ENCODE measurements around the gene CNGB1.
A peak's percentile ranks its signal among the peaks of the same experiment; 100 is the strongest.
"Not testable (repeated sequence)": the region's sequence is repeated elsewhere in the genome, so short reads cannot be mapped to it uniquely, and the experiment has no call there.

CNGB1 gene

GRCh38 chr16:57996406-57997175 is 25.7 kb upstream of the CNGB1 start:
- no peak for DNase-seq

DNA sequence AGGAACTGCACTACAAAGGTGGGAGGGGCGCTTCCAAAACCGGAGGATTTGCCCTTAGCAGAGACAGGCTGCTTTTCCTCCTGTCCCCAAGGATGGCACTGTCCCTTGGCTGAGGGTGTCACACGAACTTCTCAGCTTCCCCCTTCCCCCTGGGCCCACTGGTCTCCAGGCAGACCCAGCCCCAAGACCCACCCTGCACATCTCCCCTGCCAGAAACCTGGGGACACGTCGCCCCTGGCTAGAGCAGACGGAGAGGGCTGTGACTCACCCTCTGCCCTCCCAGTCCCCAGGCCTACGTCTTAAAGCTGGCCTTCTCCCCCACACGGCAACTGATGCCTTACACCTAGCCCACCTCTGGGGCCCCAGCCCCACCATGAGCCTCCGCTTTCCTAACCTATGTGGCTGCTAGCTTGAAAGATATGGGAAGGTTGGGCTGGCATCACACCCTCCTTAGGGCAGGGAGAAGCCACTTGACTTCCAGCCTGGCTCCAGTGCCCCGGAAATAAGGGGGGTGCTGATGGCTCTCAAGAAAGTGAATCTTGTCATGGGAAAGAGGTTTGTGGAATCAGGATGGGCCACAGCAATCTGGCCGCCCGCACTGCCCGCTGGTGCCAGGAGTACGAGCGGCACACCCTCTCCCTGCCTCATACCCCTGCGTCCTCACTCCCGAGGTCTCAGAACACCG is 24.9 kb upstream of the CNGB1 start:
- DNase-seq: no peak

- no peak for DNase-seq
These were observed 23.9 kb upstream of the CNGB1 start for GRCh38 chr16:57994778-57995177.

DNA sequence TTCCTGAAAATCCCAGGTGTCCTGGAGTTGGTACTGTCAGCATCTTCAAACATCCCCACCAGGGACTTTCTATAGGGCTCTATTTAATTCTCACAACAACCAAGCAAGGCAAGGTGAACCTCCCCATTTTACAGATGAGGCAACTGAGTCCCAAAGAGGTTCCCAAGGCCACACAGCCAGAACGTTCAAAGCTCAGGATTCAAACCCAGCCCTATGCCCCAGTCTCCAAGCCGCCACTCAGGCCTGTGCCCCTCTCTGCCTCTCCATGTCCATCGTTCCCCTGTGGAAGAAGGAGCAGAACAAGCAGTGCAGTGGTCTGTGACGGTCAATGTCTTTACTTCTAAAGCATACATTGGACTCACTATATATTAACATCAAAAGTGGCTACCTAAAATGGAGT is 23.4 kb upstream of the CNGB1 start:
- no peak for DNase-seq

GRCh38 chr16:57993897-57994296 is 23.0 kb upstream of the CNGB1 start:
- no peak for DNase-seq

GRCh38 chr16:57993438-57993837 is 22.5 kb upstream of the CNGB1 start:
- DNase-seq: no peak

DNA sequence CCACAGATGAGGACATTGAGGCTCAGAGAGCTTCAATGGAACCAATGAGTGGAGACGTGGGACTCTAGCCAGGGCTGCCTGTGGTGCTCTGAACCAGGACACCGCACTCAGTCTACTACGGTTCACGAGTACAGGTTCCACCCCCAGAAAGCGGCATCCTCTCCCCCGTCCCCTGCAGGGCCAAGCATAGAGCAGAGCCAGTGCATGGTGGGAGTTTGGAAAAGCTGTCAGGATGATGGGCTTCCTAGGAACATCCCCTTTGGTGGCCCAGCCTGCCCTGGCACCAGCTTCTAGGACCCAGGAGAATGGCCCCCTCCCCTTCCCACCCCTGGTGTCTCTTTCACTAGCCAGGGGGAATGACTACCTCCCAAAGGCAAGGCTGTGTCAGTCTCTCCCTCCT is 21.2 kb upstream of the CNGB1 start:
- DNase-seq: no peak

DNA sequence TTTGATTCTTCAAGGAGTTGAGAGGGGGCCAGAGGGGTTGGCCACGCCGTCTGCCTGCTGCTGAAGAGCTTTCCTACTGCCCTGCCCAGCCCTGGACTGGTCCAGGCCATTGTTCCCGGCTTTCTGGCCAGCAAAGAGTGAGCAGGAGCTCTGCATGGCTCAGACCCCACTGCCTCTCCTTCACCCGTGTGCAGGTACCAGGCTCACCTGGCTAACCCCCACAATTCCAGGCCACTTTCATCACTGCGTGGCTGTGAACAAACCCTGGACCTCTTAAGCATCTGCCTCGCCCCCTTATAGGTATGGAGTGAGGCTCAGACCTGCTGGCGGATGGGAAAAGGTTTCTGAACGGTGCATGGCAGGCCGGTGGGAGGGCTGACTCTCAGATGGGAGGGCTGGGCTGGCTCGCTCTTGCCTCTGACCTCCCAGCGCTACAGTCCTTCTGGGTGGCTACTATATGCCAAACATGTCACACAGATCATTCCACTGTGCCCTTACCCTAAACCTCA is 20.7 kb upstream of the CNGB1 start:
- no peak for DNase-seq

DNA sequence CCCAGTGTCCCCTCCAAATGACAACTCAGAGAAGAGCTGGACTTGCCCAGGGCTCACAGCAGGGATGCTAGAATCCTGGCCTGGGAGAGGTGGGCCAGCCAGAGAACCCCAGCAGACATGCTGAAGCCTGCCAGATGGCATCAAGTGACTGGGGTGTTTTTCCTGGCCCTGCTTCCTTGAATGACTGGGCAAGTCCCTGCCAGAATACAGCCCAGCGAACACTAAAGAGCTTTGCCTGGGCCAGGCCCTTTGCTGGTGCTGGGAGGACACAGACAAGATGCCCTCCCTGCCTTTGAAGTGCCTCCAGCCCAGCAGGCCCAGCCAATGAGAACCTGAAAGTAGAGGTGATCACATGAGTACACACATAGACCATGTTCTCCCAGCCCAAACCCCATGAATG is 18.0 kb upstream of the CNGB1 start:
- DNase-seq: no peak

GRCh38 chr16:57987441-57988177 is 16.7 kb upstream of the CNGB1 start:
- DNase-seq: no peak

- DNase-seq: no peak
These were observed 15.3 kb upstream of the CNGB1 start for GRCh38 chr16:57986196-57986595.

DNA sequence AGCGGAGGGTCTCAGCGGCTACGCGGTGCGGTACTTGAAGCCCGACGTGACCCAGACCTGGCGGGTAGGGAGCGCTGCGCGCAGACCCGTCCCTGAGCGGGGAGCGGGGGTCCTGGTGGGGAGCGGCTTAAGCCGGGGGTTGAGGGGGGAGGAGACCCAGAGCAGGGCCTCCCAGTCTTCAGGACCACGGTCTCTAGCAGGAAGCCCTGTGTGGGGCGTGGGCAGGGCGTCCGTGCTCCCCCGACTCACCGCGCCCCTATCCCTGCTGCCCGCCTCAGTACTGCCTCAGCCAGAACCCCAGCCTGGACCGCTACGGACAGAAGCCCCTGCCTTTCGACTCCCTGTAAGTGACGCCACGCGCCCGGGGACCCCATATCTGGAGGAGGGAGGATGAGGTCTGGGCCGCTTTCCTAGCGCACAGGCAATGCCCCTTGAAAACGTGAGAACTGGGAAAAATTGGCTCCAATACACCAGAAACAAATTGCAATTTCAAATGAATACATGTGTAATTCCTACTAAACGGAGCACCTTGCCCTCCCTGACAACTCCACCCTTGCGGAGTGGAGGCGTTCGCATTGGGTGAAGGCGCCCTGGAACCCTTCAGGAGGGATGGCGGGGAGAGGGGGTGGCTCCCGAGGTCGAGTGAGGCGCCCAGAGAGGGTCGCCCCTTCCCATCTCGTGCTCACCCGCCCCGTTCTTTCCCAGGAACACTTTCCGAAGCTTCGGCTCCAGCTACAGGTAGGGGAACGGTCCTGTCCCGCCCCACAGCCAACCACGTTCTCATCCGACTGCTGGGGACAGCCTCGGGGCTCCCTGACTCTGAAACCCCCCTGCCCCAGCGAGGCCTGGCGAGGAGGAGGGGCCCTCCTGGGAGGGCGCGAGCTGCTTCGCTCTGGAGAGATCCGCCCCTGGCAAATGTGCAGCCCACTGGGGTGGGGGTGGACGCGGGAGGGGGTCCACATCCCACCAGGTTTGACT is 14.6 kb upstream of the CNGB1 start:
- no peak for DNase-seq

DNA sequence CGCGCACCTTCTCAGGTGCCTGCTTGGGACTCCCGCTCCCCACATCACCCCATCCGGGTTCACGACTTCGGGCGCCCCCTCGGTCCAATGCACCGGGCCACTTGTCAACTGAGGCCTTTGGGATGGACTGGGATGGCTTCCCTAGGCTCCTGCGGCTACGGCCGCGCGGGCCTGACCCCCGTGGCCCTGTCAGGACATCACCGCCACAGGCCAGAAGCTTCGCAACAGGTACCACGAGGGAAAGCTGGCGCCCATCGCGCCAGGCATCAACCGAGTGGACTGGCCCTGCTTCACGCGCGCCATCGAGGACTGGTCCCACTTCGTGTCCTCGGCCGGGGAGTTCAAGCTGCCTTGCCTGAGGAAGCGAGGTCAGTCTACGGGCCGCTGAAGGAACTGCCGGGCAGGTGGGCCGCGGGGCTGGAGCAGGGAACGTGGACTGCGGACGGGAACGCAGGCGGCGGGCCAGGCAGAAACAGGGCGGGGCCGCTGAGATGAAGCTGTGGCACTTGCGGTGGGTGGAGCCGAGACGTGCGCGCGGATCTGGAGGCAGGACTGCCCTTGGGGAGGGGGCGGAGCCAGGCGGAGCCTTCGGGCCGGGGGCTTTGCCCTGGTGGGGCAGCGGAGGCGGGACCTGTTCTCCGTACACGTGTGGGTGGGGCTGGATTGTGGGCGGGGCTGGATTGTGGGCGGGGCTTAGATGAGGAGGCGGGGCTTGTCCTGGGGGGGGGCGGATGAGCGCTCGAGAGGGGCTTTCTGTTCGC is 13.7 kb upstream of the CNGB1 start:
- DNase-seq: peak; percentile 89 to 95

DNA sequence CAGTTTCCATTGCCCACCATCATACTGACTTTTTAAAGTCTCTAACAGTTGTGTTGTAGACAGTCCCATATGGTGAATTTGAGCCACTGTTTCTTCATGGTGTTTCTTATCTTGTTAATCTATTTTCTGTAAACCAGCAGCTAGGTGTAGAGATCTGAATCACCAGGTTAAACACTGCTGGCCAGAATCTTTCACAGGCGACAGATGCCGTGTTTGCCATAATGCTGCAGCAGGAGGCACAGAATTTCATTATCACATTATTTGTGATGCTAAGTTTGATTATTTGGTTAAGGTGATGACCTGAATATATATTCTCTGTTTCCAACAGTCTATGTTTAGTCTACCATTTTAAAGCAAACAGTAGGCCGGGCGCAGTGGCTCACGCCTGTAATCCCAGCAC is 11.5 kb upstream of the CNGB1 start:
- no peak for DNase-seq

GRCh38 chr16:57981636-57982035 is 10.7 kb upstream of the CNGB1 start:
- no peak for DNase-seq

DNA sequence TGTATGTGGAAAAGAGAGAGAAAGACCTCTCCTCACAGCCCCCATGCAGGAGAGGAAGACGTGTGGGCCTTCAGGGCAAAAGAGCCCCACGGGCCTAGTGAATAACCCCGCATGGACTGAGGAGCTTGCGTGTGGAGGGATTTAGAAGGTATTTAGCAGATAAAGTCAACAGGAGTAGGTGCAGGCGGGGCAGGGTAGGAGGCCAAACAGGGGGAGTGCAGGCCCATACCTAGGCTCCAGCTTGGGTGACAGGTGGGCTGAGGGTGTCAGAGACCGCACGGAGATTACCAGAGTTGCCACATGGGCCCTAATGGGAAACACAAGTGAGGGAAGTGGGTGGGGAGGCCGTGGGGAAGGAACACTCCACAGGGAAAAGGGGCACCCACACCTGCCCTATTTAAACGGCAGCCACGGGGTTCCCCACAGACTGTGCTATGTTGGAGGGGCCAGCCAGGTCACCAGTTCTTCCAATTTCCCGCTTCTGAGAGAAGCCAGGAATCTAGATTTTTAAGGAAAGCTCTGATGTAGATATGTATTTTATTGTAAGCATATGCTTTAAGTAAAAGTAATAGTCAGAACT is 8.2 kb upstream of the CNGB1 start:
- DNase-seq: no peak

DNA sequence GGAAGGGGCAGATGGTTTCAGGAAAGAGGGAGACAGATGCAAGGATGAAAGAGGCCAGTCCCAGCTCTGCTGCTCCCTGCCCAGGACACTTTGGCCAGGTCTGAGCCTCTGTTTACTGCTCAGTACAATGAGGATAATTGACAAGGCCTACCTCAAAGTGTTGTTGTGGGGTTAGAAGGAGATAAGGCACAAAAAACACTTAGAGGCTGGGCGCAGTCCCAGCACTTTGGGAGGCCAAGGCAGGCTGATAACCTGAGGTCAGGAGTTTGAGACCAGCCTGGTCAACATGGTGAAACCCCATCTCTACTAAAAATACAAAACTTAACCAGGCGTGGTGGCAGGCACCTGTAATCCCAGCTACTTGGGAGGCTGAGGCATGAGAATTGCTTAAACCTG is 7.1 kb upstream of the CNGB1 start:
- DNase-seq: not testable (repeated sequence)

GRCh38 chr16:57977418-57978069 is 6.6 kb upstream of the CNGB1 start:
- no peak for DNase-seq

DNA sequence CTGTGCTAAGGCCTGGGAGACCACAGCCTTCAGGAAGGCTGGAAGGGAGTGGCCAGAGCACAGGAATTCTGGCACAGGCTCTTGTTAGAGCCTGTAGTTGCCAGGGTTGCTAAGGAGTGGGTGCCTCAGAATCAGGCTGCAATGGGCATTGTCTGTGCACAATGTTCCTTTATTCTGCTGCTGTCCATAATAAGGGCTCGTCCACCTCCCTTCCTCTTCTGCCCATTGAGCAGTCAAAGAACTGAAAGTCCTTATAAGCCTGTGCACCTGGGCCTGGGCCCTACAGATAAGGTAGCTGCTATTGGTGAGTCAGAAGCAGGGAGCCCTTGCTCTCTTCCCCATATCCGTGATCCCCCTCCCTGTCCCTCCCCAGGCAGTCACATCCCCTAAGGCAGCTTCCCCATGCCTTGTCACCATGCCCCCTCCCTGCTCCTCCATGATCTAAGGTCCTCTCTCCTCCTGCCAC is 5.4 kb upstream of the CNGB1 start:
- DNase-seq: no peak

DNA sequence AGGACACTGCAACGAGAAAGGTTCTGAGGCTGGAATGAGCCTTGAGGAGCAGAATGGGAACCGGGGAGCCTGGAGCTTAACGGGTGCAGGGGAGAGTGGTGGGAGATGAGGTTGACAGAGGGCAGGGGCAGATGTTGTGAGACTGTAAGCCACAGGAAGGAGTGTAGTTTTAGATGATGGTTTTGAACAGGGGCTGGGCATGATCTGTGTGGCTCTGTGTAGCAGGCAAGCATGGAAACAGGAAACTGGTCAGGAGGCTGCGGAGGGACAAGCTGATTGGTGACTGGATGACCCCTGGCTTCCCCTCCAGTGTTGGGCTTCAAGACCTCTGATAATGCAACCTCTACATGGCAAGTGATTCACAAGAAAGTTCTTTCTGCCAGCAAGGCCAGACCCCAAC is 1.4 kb upstream of the CNGB1 start:
- DNase-seq: no peak

DNA sequence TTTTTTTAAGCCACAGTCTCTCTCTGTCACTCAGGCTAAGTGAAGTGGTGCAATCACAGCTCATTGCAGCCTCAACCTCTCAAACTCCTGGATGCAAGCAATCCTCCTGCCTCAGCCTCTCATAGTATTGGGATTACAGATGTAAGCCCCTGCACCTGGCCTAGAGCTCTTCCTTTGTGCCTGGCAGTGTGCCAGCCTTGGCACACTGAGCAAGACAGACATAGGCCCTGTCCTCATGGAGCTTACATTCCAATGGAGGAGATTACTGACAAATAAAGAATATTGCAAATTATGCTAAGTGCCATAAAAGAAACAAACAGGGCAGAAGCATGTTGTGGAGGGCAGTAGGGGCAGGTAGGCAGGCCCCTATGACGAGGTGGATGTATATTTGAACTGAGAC is 920 bp upstream of the CNGB1 start:
- DNase-seq: no peak

All from stimulated activated CD4-positive, alpha-beta T cell treated with anti-CD3 and anti-CD28 coated beads, Interleukin-4, amount 100 ng/mL, for 4 hours (primary cell).